ENCODE data around the gene PANK2. TPM values are rescaled to one million over a fixed set of nuclear protein-coding genes. Genes with fewer than 3 reads are reported as not detected.

The PANK2 gene
- total RNA-seq, 1 donor from 2014 or later, result 31.0 TPM

Other genes starting within 250 kb of the PANK2 start
- gene GFRA4, start 226.0 kb upstream of the PANK2 start, total RNA-seq, result not detected in 2 replicates
- gene ADAM33, start 207.4 kb upstream of the PANK2 start, total RNA-seq, result under 0.01 TPM in 1 of 2 replicates, not detected in the other
- gene SIGLEC1, start 176.8 kb upstream of the PANK2 start, total RNA-seq, result not detected in 2 replicates
- gene HSPA12B, start 156.7 kb upstream of the PANK2 start, total RNA-seq, result 8.7 and 9.9 TPM in 2 replicates
- 10.3 and 19.2 TPM in 2 replicates for gene ADISSP, start 121.6 kb upstream of the PANK2 start, total RNA-seq
- gene SPEF1, start 107.9 kb upstream of the PANK2 start, total RNA-seq, result under 0.01 TPM in 1 of 2 replicates, not detected in the other
- 51.2 and 76.8 TPM in 2 replicates for gene CENPB, start 102.6 kb upstream of the PANK2 start, total RNA-seq
- 18.3 and 21.4 TPM in 2 replicates for gene CDC25B, start 93.1 kb upstream of the PANK2 start, total RNA-seq
- 10.7 and 15.7 TPM in 2 replicates for gene AP5S1, start 68.8 kb upstream of the PANK2 start, total RNA-seq
- gene MAVS, start 42.6 kb upstream of the PANK2 start, total RNA-seq, result 12.4 and 15.9 TPM in 2 replicates
- gene RNF24, start 126.2 kb downstream of the PANK2 start, total RNA-seq, result 2.4 and 3.6 TPM in 2 replicates